ENCODE results near the gene PLA2G3. TPM values are rescaled to one million over a fixed set of nuclear protein-coding genes. Genes with fewer than 3 reads are reported as not detected.

The PLA2G3 gene
- total RNA-seq, 2 donors from 2014 or later, result 0.57 to 0.88 TPM

DNA sequence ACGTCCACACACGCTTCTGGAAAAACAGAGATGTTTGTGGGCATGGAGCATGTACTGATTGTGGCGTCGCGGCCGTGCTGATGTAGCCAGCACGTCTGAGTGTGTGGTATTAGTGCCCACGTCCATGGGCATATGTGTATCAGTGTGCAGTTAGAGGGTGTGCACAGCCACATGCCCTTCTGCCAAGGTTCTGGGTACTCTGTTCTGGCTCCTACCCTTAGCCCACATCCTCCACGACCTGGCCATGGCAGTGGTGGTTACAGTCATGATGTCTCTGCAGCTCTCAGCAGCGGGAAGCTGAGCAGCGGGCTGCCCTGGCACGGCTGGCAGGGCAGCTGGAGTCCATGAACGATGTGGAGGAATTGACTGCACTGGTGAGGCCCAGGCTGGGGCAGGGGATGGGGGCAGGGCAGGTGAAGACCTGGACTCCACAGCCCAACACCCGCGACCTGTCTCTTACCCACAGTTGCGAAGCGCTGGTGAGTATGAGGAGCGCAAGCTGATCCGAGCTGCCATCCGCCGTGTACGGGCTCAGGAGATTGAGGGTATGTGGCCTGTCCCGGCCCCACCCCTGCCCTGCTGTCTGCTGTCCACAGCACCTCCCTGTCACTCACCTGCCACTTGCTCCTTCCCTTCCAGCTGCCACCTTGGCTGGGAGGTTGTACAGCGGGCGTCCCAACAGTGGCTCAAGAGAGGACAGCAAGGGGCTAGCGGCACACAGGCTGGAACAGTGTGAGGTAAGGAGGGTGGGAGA, 51.9 kb downstream of the PLA2G3 start:
- H3K4me3 ChIP-seq, result no peak overlapping the region
- H3K9me3 ChIP-seq, result no peaks in the 10 kb centered on the region
- intact Hi-C loops (cut with DNase I), result no loop called here
- TF ChIP-seq, protein P1, sequence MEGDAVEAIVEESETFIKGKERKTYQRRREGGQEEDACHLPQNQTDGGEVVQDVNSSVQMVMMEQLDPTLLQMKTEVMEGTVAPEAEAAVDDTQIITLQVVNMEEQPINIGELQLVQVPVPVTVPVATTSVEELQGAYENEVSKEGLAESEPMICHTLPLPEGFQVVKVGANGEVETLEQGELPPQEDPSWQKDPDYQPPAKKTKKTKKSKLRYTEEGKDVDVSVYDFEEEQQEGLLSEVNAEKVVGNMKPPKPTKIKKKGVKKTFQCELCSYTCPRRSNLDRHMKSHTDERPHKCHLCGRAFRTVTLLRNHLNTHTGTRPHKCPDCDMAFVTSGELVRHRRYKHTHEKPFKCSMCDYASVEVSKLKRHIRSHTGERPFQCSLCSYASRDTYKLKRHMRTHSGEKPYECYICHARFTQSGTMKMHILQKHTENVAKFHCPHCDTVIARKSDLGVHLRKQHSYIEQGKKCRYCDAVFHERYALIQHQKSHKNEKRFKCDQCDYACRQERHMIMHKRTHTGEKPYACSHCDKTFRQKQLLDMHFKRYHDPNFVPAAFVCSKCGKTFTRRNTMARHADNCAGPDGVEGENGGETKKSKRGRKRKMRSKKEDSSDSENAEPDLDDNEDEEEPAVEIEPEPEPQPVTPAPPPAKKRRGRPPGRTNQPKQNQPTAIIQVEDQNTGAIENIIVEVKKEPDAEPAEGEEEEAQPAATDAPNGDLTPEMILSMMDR (IDR thresholded peaks at IDR 0.05), result no peak
- H3K4me1 ChIP-seq, result peaks cover 13% of the 10 kb centered on the region
- peaks cover 5% of the 10 kb centered on the region for H3K36me3 ChIP-seq
- no peaks in the 10 kb centered on the region for H3K27me3 ChIP-seq
- no peak overlapping the region for H3K9ac ChIP-seq (ENCODE audit: low read depth in 2 of 2, low read length in 2 of 2)
- no peak for DNase-seq
- no peak overlapping the region for H3K27ac ChIP-seq

DNA sequence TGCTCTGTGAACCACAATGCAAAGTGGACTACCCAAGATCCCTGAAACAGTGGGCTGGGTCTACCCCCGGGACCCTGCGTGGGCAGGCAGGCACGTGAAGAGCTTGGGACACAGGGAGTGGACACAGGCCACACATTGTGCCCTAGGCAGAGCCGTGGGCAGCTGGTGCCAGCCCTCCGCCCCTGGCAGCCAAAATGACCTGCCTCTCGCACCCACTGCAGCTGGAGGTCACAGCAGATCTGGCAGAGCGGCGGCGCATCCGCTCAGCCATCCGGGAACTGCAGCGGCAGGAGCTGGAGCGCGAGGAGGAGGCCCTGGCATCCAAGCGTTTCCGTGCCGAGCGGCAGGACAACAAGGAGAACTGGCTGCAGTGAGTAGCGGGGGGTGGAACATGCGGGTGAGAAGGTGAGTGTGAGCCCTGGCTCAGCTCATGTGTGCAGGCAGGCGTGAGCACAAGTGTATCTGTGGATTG, 52.5 kb downstream of the PLA2G3 start:
- Histone ChIP-seq H3K27ac (no peak overlapping the region), H3K36me3 (no peaks in the 10 kb centered on the region), H3K27me3 (no peaks in the 10 kb centered on the region), H3K9ac (ENCODE audit: low read depth in 2 of 2, low read length in 2 of 2) (no peak overlapping the region), H3K4me3 (no peak overlapping the region), H3K4me1 (peaks cover 18% of the 10 kb centered on the region), H3K9me3 (no peaks in the 10 kb centered on the region)
- no peak for DNase-seq
- TF ChIP-seq, protein P1 (IDR thresholded peaks at IDR 0.05), result no peak
- intact Hi-C loops (cut with DNase I), result no loop called here

DNA sequence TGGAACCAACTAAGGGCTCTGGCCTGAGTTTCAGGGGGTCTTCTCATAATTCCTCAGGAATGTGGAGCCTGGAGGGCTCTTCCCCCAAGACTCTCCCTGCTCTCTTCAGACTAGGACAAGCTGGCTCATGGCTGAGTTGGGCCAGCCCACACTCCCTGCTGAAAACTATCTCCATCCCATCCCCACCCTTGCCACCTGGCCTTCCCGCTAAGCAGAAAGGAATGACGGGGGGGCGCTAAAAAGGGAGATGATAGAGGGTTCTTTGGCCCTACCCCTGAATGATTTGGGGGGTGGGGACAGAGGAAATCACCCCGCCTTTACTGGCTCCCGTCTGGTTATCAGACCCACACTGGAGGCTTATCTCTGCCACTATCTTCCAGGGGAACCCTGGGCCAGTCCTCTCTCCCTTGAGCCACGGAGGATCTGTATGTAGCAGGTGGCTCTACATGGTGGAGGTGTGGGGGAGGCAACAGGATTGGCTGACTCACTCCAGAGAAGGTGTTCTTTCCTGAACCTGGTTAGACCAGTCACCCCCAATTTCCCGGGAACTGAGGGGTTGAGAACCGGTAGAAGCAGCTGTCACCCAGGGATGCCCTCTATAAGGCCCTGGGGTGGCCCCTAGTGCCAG, 53.5 kb downstream of the PLA2G3 start:
- Histone ChIP-seq H3K36me3 (no peaks in the 10 kb centered on the region), H3K9me3 (no peaks in the 10 kb centered on the region), H3K4me1 (peaks cover 25% of the 10 kb centered on the region), H3K27ac (peak overlapping the region; percentile 86), H3K27me3 (no peaks in the 10 kb centered on the region), H3K4me3 (no peak overlapping the region), H3K9ac (ENCODE audit: low read depth in 2 of 2, low read length in 2 of 2) (no peak overlapping the region)
- TF ChIP-seq, protein P1 (IDR thresholded peaks at IDR 0.05), result no peak
- intact Hi-C loops (cut with DNase I), result no loop called here
- no peak for DNase-seq

DNA sequence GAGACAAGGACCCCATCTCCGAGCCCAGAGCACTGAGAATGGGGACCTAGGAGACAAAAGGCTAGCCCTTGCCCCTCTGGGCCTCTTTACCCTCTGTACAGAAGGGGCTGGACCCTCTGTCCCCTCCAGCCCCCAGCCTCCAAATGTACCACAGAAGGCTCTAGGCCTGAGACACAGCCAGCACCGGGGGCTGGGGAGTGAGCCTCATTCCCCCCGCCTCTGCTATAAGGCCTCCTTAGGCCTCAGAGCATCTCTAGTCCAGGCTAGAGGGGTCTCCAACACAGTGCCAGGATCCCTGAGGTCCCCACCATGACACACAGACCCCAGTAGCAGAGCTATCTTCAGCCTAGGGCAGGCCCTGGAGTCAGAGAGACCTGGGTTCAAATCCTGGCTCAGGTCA, 54.4 kb downstream of the PLA2G3 start:
- TF ChIP-seq, protein P1 (IDR thresholded peaks at IDR 0.05), result no peak
- peaks cover 25% of the 10 kb centered on the region for H3K4me1 ChIP-seq
- no peaks in the 10 kb centered on the region for H3K9me3 ChIP-seq
- H3K36me3 ChIP-seq, result no peaks in the 10 kb centered on the region
- intact Hi-C loops (cut with DNase I), result loop anchor here (1.0 kb wide), 1 partner anchor 138 kb away; no protein-coding TSS in a partner anchor
- H3K27me3 ChIP-seq, result no peaks in the 10 kb centered on the region
- H3K9ac ChIP-seq (ENCODE audit: low read depth in 2 of 2, low read length in 2 of 2), result peak overlapping the region; percentile 46 to 98
- peak overlapping the region; percentile 61 for H3K4me3 ChIP-seq
- peak overlapping the region; percentile 86 for H3K27ac ChIP-seq
- DNase-seq, result no peak

DNA sequence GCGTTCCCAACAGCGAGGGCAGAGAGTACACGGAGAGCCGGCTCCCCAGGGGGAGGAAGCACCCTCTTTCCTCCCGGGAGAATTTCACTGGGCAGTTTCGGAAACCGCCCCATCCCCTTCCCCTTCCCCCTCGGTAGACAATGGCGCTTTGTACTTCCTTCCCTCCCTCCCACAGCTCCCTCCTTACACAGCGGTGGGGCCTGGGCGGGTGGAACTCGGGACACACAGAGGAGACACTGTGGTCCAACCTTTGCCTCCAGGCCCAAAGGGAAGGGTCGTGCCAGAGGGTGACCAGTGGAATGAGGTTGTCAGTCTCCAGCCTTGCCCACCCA, 54.8 kb downstream of the PLA2G3 start:
- Histone ChIP-seq H3K9me3 (no peaks in the 10 kb centered on the region), H3K27me3 (no peaks in the 10 kb centered on the region), H3K9ac (ENCODE audit: low read depth in 2 of 2, low read length in 2 of 2) (peak overlapping the region; percentile 79 to 98), H3K27ac (peak overlapping the region; percentile 86), H3K4me3 (peak overlapping the region; percentile 61), H3K4me1 (peaks cover 26% of the 10 kb centered on the region), H3K36me3 (no peaks in the 10 kb centered on the region)
- peak; percentile 38 for DNase-seq
- TF ChIP-seq, protein P1 (IDR thresholded peaks at IDR 0.05), result no peak
- intact Hi-C loops (cut with DNase I), result loop anchor here (1.0 kb wide), 1 partner anchor 137 kb away; no protein-coding TSS in a partner anchor

Measured in colonic mucosa (tissue), 4 donors.